RWPE2 (cell line): ENCODE results near the gene PTPRT.

ENCODE experiments used
- ATAC-seq: fragments of 200-7000 bp; cut with Tn5 transposase; 3 replicates; pipeline ENCODE4 v1.9.1; 2021; ENCODE audit warnings: low read depth
- DNase-seq: peaks from one replicate; pipeline ENCODE4 v3.0.0-alpha.2; 2020; ENCODE audit warnings: low spot score
- H3K27ac ChIP-seq: fragments of 450-650 bp; 2 replicates; pipeline ENCODE4 v1.5.1; 2017; ENCODE audit warnings: mild to moderate bottlenecking; ENCODE audit not compliant: poor library complexity, severe bottlenecking
- H3K27me3 ChIP-seq: fragments of 250-450 bp; sonication (Bioruptor Pico); 2 replicates; pipeline ENCODE4 v1.5.1; 2021; ENCODE audit warnings: mild to moderate bottlenecking, moderate library complexity; ENCODE audit not compliant: insufficient read depth, poor library complexity, severe bottlenecking
- H3K36me3 ChIP-seq: fragments of 250-450 bp; sonication (Bioruptor Pico); 2 replicates; pipeline ENCODE4 v1.5.1; 2020; ENCODE audit warnings: low read depth, mild to moderate bottlenecking, moderate library complexity
- H3K4me1 ChIP-seq: fragments of 250-450 bp; sonication (Bioruptor Pico); 2 replicates; pipeline ENCODE4 v1.5.1; 2021; ENCODE audit warnings: mild to moderate bottlenecking, moderate library complexity; ENCODE audit not compliant: insufficient read depth, poor library complexity, severe bottlenecking
- H3K4me3 ChIP-seq: fragments of 250-450 bp; sonication (Bioruptor Pico); 2 replicates; pipeline ENCODE4 v1.5.1; 2021; ENCODE audit warnings: mild to moderate bottlenecking, moderate library complexity; ENCODE audit not compliant: severe bottlenecking
- H3K9me3 ChIP-seq: fragments of 250-450 bp; sonication (Bioruptor Pico); 2 replicates; pipeline ENCODE4 v1.5.1; 2021; ENCODE audit warnings: mild to moderate bottlenecking, moderate library complexity; ENCODE audit not compliant: severe bottlenecking
- TF ChIP-seq, protein P1 (sequence below): fragments of 450-650 bp; IDR thresholded peaks from one replicate; pipeline ENCODE4 v1.5.1; 2017; ENCODE audit warnings: mild to moderate bottlenecking, moderate library complexity; ENCODE audit not compliant: poor library complexity, severe bottlenecking

PTPRT gene

DNA sequence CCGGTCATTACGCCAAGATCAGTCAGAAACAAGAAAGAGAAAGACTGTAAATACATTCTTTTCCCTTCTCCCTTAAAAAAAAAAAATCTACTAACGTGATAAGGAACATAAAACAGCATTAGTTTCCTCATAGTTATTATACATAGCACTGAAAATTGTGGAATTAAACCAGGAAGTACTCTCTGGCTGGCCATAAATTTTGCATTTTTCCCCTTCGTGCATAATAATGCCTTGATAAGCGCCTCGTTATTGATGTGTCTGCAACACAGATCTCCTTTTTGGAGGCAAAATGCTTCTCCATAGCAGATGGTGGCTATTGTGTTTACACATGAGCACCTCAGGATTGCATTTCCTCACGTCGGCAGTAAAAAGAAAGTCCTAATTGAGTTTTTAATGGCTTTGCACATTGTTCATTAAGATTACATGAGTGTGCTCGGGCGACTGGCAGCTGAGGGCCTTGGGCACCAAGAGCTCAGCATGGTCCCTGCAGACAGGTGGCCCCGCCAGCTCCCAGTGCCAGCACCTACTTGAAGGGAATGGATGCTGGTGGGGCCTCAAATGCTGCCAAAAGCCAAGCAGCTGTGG is 394.5 kb downstream of the PTPRT start:
- ATAC-seq (no peak), DNase-seq (no peak)
- no peaks in the 10 kb centered on the region for H3K4me1 ChIP-seq
- TF ChIP-seq, protein P1, sequence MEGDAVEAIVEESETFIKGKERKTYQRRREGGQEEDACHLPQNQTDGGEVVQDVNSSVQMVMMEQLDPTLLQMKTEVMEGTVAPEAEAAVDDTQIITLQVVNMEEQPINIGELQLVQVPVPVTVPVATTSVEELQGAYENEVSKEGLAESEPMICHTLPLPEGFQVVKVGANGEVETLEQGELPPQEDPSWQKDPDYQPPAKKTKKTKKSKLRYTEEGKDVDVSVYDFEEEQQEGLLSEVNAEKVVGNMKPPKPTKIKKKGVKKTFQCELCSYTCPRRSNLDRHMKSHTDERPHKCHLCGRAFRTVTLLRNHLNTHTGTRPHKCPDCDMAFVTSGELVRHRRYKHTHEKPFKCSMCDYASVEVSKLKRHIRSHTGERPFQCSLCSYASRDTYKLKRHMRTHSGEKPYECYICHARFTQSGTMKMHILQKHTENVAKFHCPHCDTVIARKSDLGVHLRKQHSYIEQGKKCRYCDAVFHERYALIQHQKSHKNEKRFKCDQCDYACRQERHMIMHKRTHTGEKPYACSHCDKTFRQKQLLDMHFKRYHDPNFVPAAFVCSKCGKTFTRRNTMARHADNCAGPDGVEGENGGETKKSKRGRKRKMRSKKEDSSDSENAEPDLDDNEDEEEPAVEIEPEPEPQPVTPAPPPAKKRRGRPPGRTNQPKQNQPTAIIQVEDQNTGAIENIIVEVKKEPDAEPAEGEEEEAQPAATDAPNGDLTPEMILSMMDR: no peak
- H3K36me3 ChIP-seq: no peaks in the 10 kb centered on the region
- no peak overlapping the region for H3K4me3 ChIP-seq
- H3K27me3 ChIP-seq: peaks cover 3% of the 10 kb centered on the region
- no peak overlapping the region for H3K27ac ChIP-seq
- peaks cover 5% of the 10 kb centered on the region for H3K9me3 ChIP-seq

DNA sequence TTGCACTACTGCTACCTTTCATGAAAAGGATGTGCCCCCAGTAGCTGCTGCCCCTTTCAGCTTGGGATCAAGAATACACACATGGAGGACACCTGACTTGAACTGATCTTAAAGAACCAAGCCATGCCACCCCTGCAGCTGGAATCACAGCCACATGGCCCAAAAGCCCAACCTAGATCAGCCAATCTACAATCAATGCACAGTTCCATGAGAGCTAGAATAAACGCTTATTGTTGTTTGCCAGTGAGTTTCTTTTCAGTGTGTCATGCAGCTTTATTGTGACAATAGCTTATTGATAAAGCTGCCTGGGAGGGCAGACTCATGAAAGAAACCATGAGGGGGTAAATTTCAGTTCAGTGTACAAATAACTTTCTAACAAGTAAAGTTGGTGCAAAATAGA is 397.7 kb downstream of the PTPRT start:
- no peaks in the 10 kb centered on the region for H3K36me3 ChIP-seq
- TF ChIP-seq, protein P1: no peak
- DNase-seq (no peak), ATAC-seq (no peak)
- H3K4me3 ChIP-seq: no peak overlapping the region
- peaks cover 5% of the 10 kb centered on the region for H3K9me3 ChIP-seq
- H3K27me3 ChIP-seq: peaks cover 12% of the 10 kb centered on the region
- H3K27ac ChIP-seq: no peak overlapping the region
- no peaks in the 10 kb centered on the region for H3K4me1 ChIP-seq

GRCh38 chr20:42790111-42790510 is 399.6 kb downstream of the PTPRT start:
- Histone ChIP-seq H3K27ac (no peak overlapping the region), H3K4me1 (no peaks in the 10 kb centered on the region), H3K9me3 (no peaks in the 10 kb centered on the region), H3K36me3 (no peaks in the 10 kb centered on the region), H3K4me3 (no peak overlapping the region), H3K27me3 (peaks cover 12% of the 10 kb centered on the region)
- TF ChIP-seq, protein P1: no peak
- no peak for ATAC-seq
- no peak for DNase-seq

GRCh38 chr20:42788707-42789106 is 401.0 kb downstream of the PTPRT start:
- Histone ChIP-seq H3K27me3 (peaks cover 12% of the 10 kb centered on the region), H3K9me3 (no peaks in the 10 kb centered on the region), H3K27ac (no peak overlapping the region), H3K36me3 (no peaks in the 10 kb centered on the region), H3K4me3 (no peak overlapping the region), H3K4me1 (no peaks in the 10 kb centered on the region)
- TF ChIP-seq, protein P1: no peak
- DNase-seq: no peak
- ATAC-seq: no peak

DNA sequence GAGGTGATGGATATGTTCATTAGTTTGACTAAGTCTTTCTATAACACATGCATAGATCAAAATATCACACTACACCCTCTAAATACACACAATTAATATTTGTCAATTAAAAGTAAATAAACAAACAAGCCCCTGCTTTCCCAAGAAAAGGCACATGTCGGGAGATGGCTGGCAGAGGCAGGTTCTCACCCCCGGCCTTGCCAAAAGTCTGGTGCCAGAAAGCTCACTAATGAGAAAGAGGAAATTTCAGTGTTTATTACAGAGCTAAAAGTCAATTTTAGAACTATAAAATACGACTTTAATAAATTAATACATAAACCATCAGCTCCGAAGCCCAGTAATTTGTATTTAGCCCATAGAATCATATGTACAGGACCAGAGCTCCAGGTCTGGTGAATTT is 404.7 kb downstream of the PTPRT start:
- no peaks in the 10 kb centered on the region for H3K36me3 ChIP-seq
- no peaks in the 10 kb centered on the region for H3K9me3 ChIP-seq
- TF ChIP-seq, protein P1: no peak
- H3K27me3 ChIP-seq: peaks cover 9% of the 10 kb centered on the region
- DNase-seq (no peak), ATAC-seq (no peak)
- no peak overlapping the region for H3K4me3 ChIP-seq
- no peak overlapping the region for H3K27ac ChIP-seq
- H3K4me1 ChIP-seq: no peaks in the 10 kb centered on the region
